Naive thymus-derived CD8-positive, alpha-beta T cell (primary cell): ENCODE data around the gene ZNF665. TPM values are rescaled to one million over a fixed set of nuclear protein-coding genes. Genes with fewer than 3 reads are reported as not detected.
"Not testable (repeated sequence)": the region's sequence is repeated elsewhere in the genome, so short reads cannot be mapped to it uniquely, and the experiment has no call there.

Experiments used
- ATAC-seq, 2 donors: fragments of 150-1000 bp; cut with Tn5 transposase in 1 of 2; sonication (Bioruptor Pico), chemical (Tn5 transposase) in 1 of 2; 1 replicate in 1 of 2; 2 replicates in 1 of 2; pipeline ENCODE4 v1.10.0; 2021; ENCODE audit warnings: mild to moderate bottlenecking in 2 of 2, moderate library complexity in 2 of 2
- POLR2A ChIA-PET: fragments of 350-600 bp; sonication (Branson Sonifier 250); formaldehyde crosslinking; loops from one replicate; lab custom pipeline; 2021; ENCODE audit warnings: antibody characterized with exemption; lab: Charles Lee
- DNase-seq, 10 donors: peaks; one replicate each; pipeline versions ENCODE4 v3.0.0 to v3.0.0-alpha.2; 2020 to 2022
- H3K27ac Mint-ChIP-seq, 10 donors: one replicate each; pipeline ENCODE4 v1.8.0; 2020 to 2022; ENCODE audit warnings: mild to moderate bottlenecking in 10 of 10, mixed read lengths in 10 of 10, moderate library complexity in 4 of 10, inconsistent platforms in 1 of 10
- H3K27me3 Mint-ChIP-seq, 5 donors: one replicate each; pipeline ENCODE4 v1.8.0; 2021 to 2022; ENCODE audit warnings: mixed read lengths in 5 of 5
- H3K36me3 Mint-ChIP-seq, 3 donors: one replicate each; pipeline ENCODE4 v1.8.0; 2020 to 2022; ENCODE audit warnings: mixed read lengths in 3 of 3, mild to moderate bottlenecking in 2 of 3, inconsistent platforms in 1 of 3
- H3K4me1 Mint-ChIP-seq, 4 donors: one replicate each; pipeline ENCODE4 v1.8.0; 2021 to 2022; ENCODE audit warnings: mixed read lengths in 4 of 4
- H3K4me3 Mint-ChIP-seq, 10 donors: one replicate each; pipeline ENCODE4 v1.8.0; 2020 to 2022; ENCODE audit warnings: mild to moderate bottlenecking in 10 of 10, mixed read lengths in 10 of 10, moderate library complexity in 6 of 10, inconsistent platforms in 1 of 10
- H3K9me3 Mint-ChIP-seq, 9 donors: one replicate each; pipeline ENCODE4 v1.8.0; 2020 to 2022; ENCODE audit warnings: mixed read lengths in 9 of 9, mild to moderate bottlenecking in 3 of 9, inconsistent platforms in 1 of 9, moderate library complexity in 1 of 9
- polyA plus RNA-seq, 3 donors: library from polyadenylated mRNA; unstranded; fragments of 300-500 nt; fragmentation: Illumina TruSeq; gene quantifications; one replicate each; pipeline ENCODE4 v1.2.3, GENCODE V29; 2021
- total RNA-seq, 8 experiments: library from RNA in 2 of 8; stranded (reverse) in 2 of 8; gene quantifications; one replicate each; pipeline ENCODE4 v1.2.3 and lab custom pipeline; 2021 to 2026

The ZNF665 gene
- 10 to 100 TPM; 12.9 to 15.3 TPM for total RNA-seq
- polyA plus RNA-seq = 10 to 100 TPM in 1 of 3 donors, 1 to 10 TPM in 2; 7.5 to 10.1 (median 8.3) TPM
- total RNA-seq (lab: John Stamatoyannopoulos, UW) = 1.7 to 5.9 (median 2.8) reads per million in 6 experiments

- ATAC-seq (peak; percentile 57 to 67), DNase-seq (peak; percentile 61 to 94 (median 74))
- POLR2A ChIA-PET = interaction anchor here (0.6 to 0.7 kb wide), 3 partner anchors 185 to 327 kb away, joined by 3 to 5 read pairs (median 3); no protein-coding TSS in a partner anchor
- Mint-ChIP-seq H3K4me1 (peaks cover 21 to 48% (median 42%) of the 10 kb centered on the region in 4 donors), H3K9me3 (peaks cover 0 to 66% (median 34%) of the 10 kb centered on the region in 9 donors), H3K36me3 (peaks cover 8 to 44% (median 20%) of the 10 kb centered on the region in 3 donors), H3K27ac (peak within 1 kb of the TSS; percentile 90 to 98 (median 94)), H3K4me3 (peak within 1 kb of the TSS; percentile 89 to 96 (median 91)), H3K27me3 (peaks cover 0 to 5% (median 0%) of the 10 kb centered on the region in 5 donors)
Measured at GRCh38 chr19:53192771-53193534, at the start of gene ZNF665. ZNF665 (minus strand) TSS chr19:53193358; CDS start chr19:53182898, 10,460 bp downstream.

- Mint-ChIP-seq H3K27me3 (no peaks in the 10 kb centered on the region), H3K36me3 (peaks cover 43 to 74% (median 67%) of the 10 kb centered on the region in 3 donors), H3K9me3 (peaks cover 41 to 98% (median 53%) of the 10 kb centered on the region in 9 donors), H3K27ac (no peak overlapping the region), H3K4me3 (no peak overlapping the region), H3K4me1 (no peaks in the 10 kb centered on the region)
- POLR2A ChIA-PET = no interaction called here
- no peak for DNase-seq
- no peak for ATAC-seq
Measured at GRCh38 chr19:53237114-53237777, 44.1 kb upstream of the ZNF665 start.

GRCh38 chr19:53224606-53225005 lies 31.4 kb upstream of the ZNF665 start:
- H3K27ac Mint-ChIP-seq = no peak overlapping the region
- no peak for DNase-seq
- POLR2A ChIA-PET = no interaction called here
- ATAC-seq = no peak
- H3K4me3 Mint-ChIP-seq = no peak overlapping the region
- H3K4me1 Mint-ChIP-seq = no peaks in the 10 kb centered on the region
- H3K9me3 Mint-ChIP-seq = peaks cover 7 to 89% (median 43%) of the 10 kb centered on the region in 9 donors
- H3K36me3 Mint-ChIP-seq = peaks cover 2 to 38% (median 29%) of the 10 kb centered on the region in 3 donors
- no peaks in the 10 kb centered on the region for H3K27me3 Mint-ChIP-seq

- H3K36me3 Mint-ChIP-seq = peaks cover 2 to 38% (median 38%) of the 10 kb centered on the region in 3 donors
- H3K27me3 Mint-ChIP-seq, DNase-seq, H3K27ac Mint-ChIP-seq, H3K4me1 Mint-ChIP-seq, POLR2A ChIA-PET, ATAC-seq: not testable (repeated sequence)
- H3K9me3 Mint-ChIP-seq = peaks cover 7 to 87% (median 46%) of the 10 kb centered on the region in 9 donors
- H3K4me3 Mint-ChIP-seq = peak overlapping the region in 1 of 10 donors; percentile 34
Measured at GRCh38 chr19:53222716-53223115, 29.6 kb upstream of the ZNF665 start.

- H3K27me3 Mint-ChIP-seq = no peaks in the 10 kb centered on the region
- no peak overlapping the region for H3K4me3 Mint-ChIP-seq
- ATAC-seq = no peak
- H3K27ac Mint-ChIP-seq = no peak overlapping the region
- DNase-seq = no peak
- no peaks in the 10 kb centered on the region for H3K4me1 Mint-ChIP-seq
- POLR2A ChIA-PET = no interaction called here
- peaks cover 34 to 78% (median 56%) of the 10 kb centered on the region in 3 donors for H3K36me3 Mint-ChIP-seq
- H3K9me3 Mint-ChIP-seq = peaks cover 0 to 99% (median 46%) of the 10 kb centered on the region in 9 donors
Measured at GRCh38 chr19:53212703-53213320, 19.7 kb upstream of the ZNF665 start.

- ATAC-seq, H3K27me3 Mint-ChIP-seq, H3K4me3 Mint-ChIP-seq: not testable (repeated sequence)
Measured at GRCh38 chr19:53211554-53211953, 18.4 kb upstream of the ZNF665 start.

GRCh38 chr19:53196777-53197396 lies 3.7 kb upstream of the ZNF665 start:
- POLR2A ChIA-PET = interaction anchor here (0.8 kb wide), 2 partner anchors 24 to 170 kb away, joined by 3 to 5 read pairs; no protein-coding TSS in a partner anchor
- ATAC-seq (peak; percentile 72 to 77), DNase-seq (peak; percentile 84 to 100 (median 94))
- peaks cover 24 to 57% (median 37%) of the 10 kb centered on the region in 3 donors for H3K36me3 Mint-ChIP-seq
- peaks cover 0 to 4% (median 0%) of the 10 kb centered on the region in 5 donors for H3K27me3 Mint-ChIP-seq
- peak overlapping the region; percentile 93 to 99 (median 98) for H3K4me3 Mint-ChIP-seq
- H3K9me3 Mint-ChIP-seq = peaks cover 0 to 79% (median 34%) of the 10 kb centered on the region in 9 donors
- H3K4me1 Mint-ChIP-seq = peaks cover 18 to 54% (median 44%) of the 10 kb centered on the region in 4 donors
- peak overlapping the region; percentile 97 to 100 (median 99) for H3K27ac Mint-ChIP-seq

More at GRCh38 chr19:53211554-53211953, 18.4 kb upstream of the ZNF665 start:
- POLR2A ChIA-PET, H3K4me1 Mint-ChIP-seq, DNase-seq, H3K27ac Mint-ChIP-seq: not testable (repeated sequence)
- H3K36me3 Mint-ChIP-seq = peaks cover 45 to 89% (median 65%) of the 10 kb centered on the region in 3 donors
- peaks cover 11 to 99% (median 54%) of the 10 kb centered on the region in 9 donors for H3K9me3 Mint-ChIP-seq

GRCh38 chr19:53195265-53195903 lies 2.2 kb upstream of the ZNF665 start:
- Mint-ChIP-seq H3K27ac (peak overlapping the region in 9 of 10 donors; percentile 22 to 100 (median 69)), H3K27me3 (peaks cover 0 to 5% (median 0%) of the 10 kb centered on the region in 5 donors), H3K9me3 (peaks cover 0 to 80% (median 33%) of the 10 kb centered on the region in 9 donors), H3K4me3 (peak overlapping the region in 9 of 10 donors; percentile 9 to 99 (median 64)), H3K4me1 (peaks cover 20 to 55% (median 47%) of the 10 kb centered on the region in 4 donors), H3K36me3 (peaks cover 17 to 55% (median 30%) of the 10 kb centered on the region in 3 donors)
- ATAC-seq (peak; percentile 40 to 56), DNase-seq (peak; percentile 40 to 90 (median 76))
- POLR2A ChIA-PET = interaction anchor here (1.4 kb wide), 1 partner anchor 325 kb away, joined by 6 read pairs; no protein-coding TSS in a partner anchor

GRCh38 chr19:53193535-53194222 lies 521 bp upstream of the ZNF665 start:
- H3K27ac Mint-ChIP-seq = peak overlapping the region in 8 of 10 donors; percentile 82 to 98 (median 94)
- H3K27me3 Mint-ChIP-seq = peaks cover 0 to 5% (median 0%) of the 10 kb centered on the region in 5 donors
- peaks cover 21 to 50% (median 44%) of the 10 kb centered on the region in 4 donors for H3K4me1 Mint-ChIP-seq
- H3K9me3 Mint-ChIP-seq = peaks cover 0 to 72% (median 34%) of the 10 kb centered on the region in 9 donors
- POLR2A ChIA-PET = interaction anchor here (0.6 to 0.7 kb wide), 4 partner anchors 184 to 922 kb away, joined by 3 to 5 read pairs (median 3); partner anchors contain the start of genes PRPF31 and TFPT
- DNase-seq = no peak
- ATAC-seq = peak in 1 of 2 donors; percentile 0
- H3K36me3 Mint-ChIP-seq = peaks cover 8 to 48% (median 19%) of the 10 kb centered on the region in 3 donors
- peak overlapping the region; percentile 89 to 96 (median 91) for H3K4me3 Mint-ChIP-seq

GRCh38 chr19:53190253-53190652 lies 2.9 kb downstream of the ZNF665 start:
- no peak overlapping the region for H3K27ac Mint-ChIP-seq
- H3K4me3 Mint-ChIP-seq = no peak overlapping the region
- DNase-seq (no peak), ATAC-seq (no peak)
- H3K9me3 Mint-ChIP-seq = peaks cover 0 to 52% (median 29%) of the 10 kb centered on the region in 9 donors
- POLR2A ChIA-PET = no interaction called here
- peaks cover 12 to 41% (median 20%) of the 10 kb centered on the region in 3 donors for H3K36me3 Mint-ChIP-seq
- H3K27me3 Mint-ChIP-seq = peaks cover 0 to 5% (median 0%) of the 10 kb centered on the region in 5 donors
- H3K4me1 Mint-ChIP-seq = peaks cover 16 to 32% (median 26%) of the 10 kb centered on the region in 4 donors
